DND-41 (cell line): Measurements from ENCODE around the gene GSG1L.

Experiments used
- ATAC-seq: fragments of 200-7000 bp; cut with Tn5 transposase; 3 replicates; pipeline ENCODE4 v1.9.1; 2021; ENCODE audit warnings: low read depth; ENCODE audit not compliant: insufficient read depth
- DNase-seq: peaks from one replicate; pipeline ENCODE4 v3.0.0-alpha.2; 2020
- H2AFZ ChIP-seq: 2 replicates; pipeline ENCODE4 v1.6.0; 2012; ENCODE audit warnings: low read depth, low read length
- H3K27ac ChIP-seq: 2 replicates; pipeline ENCODE4 v1.5.1; 2012; ENCODE audit warnings: low read length, inconsistent platforms
- H3K27me3 ChIP-seq: fragments of 200-600 bp; sonication (generic); 2 replicates; pipeline ENCODE4 v1.6.0; 2012; ENCODE audit warnings: low read length, mild to moderate bottlenecking, inconsistent platforms; ENCODE audit not compliant: insufficient read depth, poor library complexity
- H3K36me3 ChIP-seq: 2 replicates; pipeline ENCODE4 v1.5.1; 2012; ENCODE audit warnings: low read length, inconsistent platforms; ENCODE audit not compliant: insufficient read depth
- H3K4me1 ChIP-seq: 2 replicates; pipeline ENCODE4 v1.5.1; 2012; ENCODE audit warnings: mild to moderate bottlenecking, low read length; ENCODE audit not compliant: insufficient read depth
- H3K4me2 ChIP-seq: 2 replicates; pipeline ENCODE4 v1.6.0; 2012; ENCODE audit warnings: mild to moderate bottlenecking, moderate library complexity, low read length, inconsistent platforms; ENCODE audit not compliant: insufficient read depth
- H3K4me3 ChIP-seq, 2 experiments: fragments of 200-600 bp in 1 of 2; shearing (Covaris generic) in 1 of 2; 2 replicates each; pipeline ENCODE4 v1.5.1; 2012 to 2016; ENCODE audit warnings: inconsistent platforms in 2 of 2, low read length in 2 of 2, mild to moderate bottlenecking in 2 of 2, low read depth in 1 of 2, moderate library complexity in 1 of 2
- H3K79me2 ChIP-seq: 2 replicates; pipeline ENCODE4 v1.6.0; 2012; ENCODE audit warnings: low read length, inconsistent platforms; ENCODE audit not compliant: insufficient read depth
- H3K9ac ChIP-seq: 2 replicates; pipeline ENCODE4 v1.6.0; 2012; ENCODE audit warnings: low read depth, mild to moderate bottlenecking, inconsistent platforms, low read length, moderate library complexity
- H3K9me3 ChIP-seq: 2 replicates; pipeline ENCODE4 v1.5.1; 2012; ENCODE audit warnings: low read length, moderate library complexity, mild to moderate bottlenecking, inconsistent platforms; ENCODE audit not compliant: insufficient read depth, severe bottlenecking
- H4K20me1 ChIP-seq: 2 replicates; pipeline ENCODE4 v1.6.0; 2012; ENCODE audit warnings: low read length; ENCODE audit not compliant: insufficient read depth
- EZH2 ChIP-seq: IDR thresholded peaks from 3 replicates; pipeline ENCODE4 v1.6.1; 2012; ENCODE audit warnings: borderline replicate concordance, low read depth, mild to moderate bottlenecking, moderate library complexity, low read length, inconsistent platforms; ENCODE audit not compliant: severe bottlenecking
- TF ChIP-seq, protein P1 (sequence below): IDR thresholded peaks from 2 replicates; pipeline ENCODE4 v1.5.1; 2012; ENCODE audit warnings: borderline replicate concordance, low read length, moderate library complexity, mild to moderate bottlenecking; ENCODE audit not compliant: poor library complexity, severe bottlenecking; ENCODE audit errors: extremely low read depth

GSG1L gene

DNA sequence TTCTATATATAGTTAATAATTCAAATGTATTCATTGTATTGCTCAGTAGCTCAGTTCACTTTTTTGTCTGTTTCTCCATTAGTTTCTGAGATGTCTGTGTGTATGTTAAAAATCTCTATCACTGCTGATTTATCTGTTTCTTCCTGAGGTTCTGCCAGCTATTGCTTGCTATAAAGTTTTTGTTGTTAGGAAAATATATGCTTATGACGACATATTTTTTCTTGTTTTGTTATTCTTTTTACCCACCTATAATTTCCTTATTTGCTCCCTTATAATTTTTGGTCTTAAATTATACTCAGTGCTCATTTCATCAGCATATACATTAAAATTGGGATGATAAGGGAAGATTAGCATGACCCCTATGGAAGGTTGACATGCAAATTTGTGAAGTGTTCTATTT, 200.6 kb downstream of the GSG1L start:
- Histone ChIP-seq H3K27me3 (no peaks in the 10 kb centered on the region), H2AFZ (no peak overlapping the region), H3K9me3 (peaks cover 10% of the 10 kb centered on the region), H4K20me1 (no peaks in the 10 kb centered on the region), H3K27ac (no peak overlapping the region), H3K4me3 (no peak overlapping the region), H3K79me2 (no peaks in the 10 kb centered on the region), H3K4me2 (no peak overlapping the region), H3K4me1 (no peaks in the 10 kb centered on the region), H3K36me3 (no peaks in the 10 kb centered on the region), H3K9ac (no peak overlapping the region)
- ATAC-seq (no peak), DNase-seq (no peak)
- no peak for TF ChIP-seq EZH2
- TF ChIP-seq, protein P1, sequence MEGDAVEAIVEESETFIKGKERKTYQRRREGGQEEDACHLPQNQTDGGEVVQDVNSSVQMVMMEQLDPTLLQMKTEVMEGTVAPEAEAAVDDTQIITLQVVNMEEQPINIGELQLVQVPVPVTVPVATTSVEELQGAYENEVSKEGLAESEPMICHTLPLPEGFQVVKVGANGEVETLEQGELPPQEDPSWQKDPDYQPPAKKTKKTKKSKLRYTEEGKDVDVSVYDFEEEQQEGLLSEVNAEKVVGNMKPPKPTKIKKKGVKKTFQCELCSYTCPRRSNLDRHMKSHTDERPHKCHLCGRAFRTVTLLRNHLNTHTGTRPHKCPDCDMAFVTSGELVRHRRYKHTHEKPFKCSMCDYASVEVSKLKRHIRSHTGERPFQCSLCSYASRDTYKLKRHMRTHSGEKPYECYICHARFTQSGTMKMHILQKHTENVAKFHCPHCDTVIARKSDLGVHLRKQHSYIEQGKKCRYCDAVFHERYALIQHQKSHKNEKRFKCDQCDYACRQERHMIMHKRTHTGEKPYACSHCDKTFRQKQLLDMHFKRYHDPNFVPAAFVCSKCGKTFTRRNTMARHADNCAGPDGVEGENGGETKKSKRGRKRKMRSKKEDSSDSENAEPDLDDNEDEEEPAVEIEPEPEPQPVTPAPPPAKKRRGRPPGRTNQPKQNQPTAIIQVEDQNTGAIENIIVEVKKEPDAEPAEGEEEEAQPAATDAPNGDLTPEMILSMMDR: no peak

DNA sequence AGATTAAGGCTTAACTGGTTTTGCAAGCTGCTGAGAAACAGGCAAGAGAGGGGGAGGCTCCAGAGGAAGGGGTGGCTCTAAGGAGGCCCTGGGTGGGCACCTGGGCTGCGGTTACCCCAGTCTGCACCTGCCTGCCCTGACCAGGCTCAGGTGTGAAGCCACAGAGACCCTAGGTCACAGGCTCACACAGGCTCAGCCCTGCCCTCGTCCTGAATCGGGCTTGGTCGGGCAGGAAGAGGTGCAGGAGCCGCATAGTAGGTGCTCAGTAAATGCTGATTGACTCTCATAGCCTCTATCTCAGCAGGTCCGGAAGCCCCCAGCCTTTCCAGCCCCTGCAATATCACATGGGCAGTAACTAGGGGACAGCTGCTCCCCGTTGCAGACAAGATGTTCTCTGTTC, 203.4 kb downstream of the GSG1L start:
- no peak for DNase-seq
- peaks cover 9% of the 10 kb centered on the region for H3K9me3 ChIP-seq
- no peaks in the 10 kb centered on the region for H3K79me2 ChIP-seq
- no peaks in the 10 kb centered on the region for H3K36me3 ChIP-seq
- TF ChIP-seq, protein P1: no peak
- TF ChIP-seq EZH2: no peak
- no peak for ATAC-seq
- H2AFZ ChIP-seq: no peak overlapping the region
- no peak overlapping the region for H3K27ac ChIP-seq
- no peaks in the 10 kb centered on the region for H4K20me1 ChIP-seq
- no peak overlapping the region for H3K4me2 ChIP-seq
- H3K4me1 ChIP-seq: no peaks in the 10 kb centered on the region
- no peaks in the 10 kb centered on the region for H3K27me3 ChIP-seq
- H3K9ac ChIP-seq: no peak overlapping the region
- no peak overlapping the region for H3K4me3 ChIP-seq

DNA sequence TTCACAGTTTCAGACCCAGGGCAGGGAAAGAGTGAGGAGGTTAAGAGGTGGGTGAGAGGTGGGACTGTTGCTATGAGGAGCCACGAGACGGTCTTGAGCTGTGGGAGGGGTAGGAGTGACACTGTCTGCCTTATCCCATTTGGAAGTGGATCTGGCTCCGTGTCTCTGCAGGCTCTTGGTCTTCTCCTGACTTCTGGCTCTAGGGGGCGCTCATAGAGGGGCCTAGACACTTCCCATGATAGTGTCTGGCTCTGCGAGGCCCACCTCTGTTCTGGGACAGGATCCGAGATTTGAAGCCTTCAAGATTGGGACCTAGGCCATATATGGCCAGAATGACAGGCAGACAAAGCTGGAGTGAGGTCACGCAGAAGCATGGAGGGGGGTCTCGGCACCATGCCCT, 204.5 kb downstream of the GSG1L start:
- Histone ChIP-seq H3K27me3 (no peaks in the 10 kb centered on the region), H3K27ac (no peak overlapping the region), H3K4me2 (no peak overlapping the region), H3K79me2 (no peaks in the 10 kb centered on the region), H3K36me3 (no peaks in the 10 kb centered on the region), H3K4me3 (no peak overlapping the region), H4K20me1 (no peaks in the 10 kb centered on the region), H3K4me1 (no peaks in the 10 kb centered on the region), H3K9ac (no peak overlapping the region), H3K9me3 (peaks cover 7% of the 10 kb centered on the region), H2AFZ (no peak overlapping the region)
- TF ChIP-seq, protein P1: peak; percentile 31
- no peak for TF ChIP-seq EZH2
- DNase-seq (no peak), ATAC-seq (no peak)

DNA sequence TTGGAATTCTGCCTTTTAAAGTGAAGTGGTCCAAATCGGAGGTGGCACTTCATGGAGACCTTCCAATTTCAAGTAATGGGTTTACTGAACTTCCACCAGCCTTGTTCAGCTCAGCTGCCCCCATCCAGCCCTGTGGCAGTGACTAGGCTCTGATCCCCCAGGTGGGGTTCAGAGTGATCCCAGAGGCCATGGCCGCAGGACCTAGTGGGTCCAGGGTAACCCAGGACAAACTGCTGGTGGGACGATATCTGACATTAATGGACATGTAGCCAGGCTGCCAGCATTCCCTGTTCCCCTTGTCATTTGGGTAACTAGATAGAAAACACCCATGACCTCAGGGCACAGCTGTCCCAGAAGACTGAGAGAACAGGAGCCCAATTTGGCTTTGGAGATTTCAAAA, 209.9 kb downstream of the GSG1L start:
- Histone ChIP-seq H3K9ac (no peak overlapping the region), H3K4me3 (no peak overlapping the region), H3K27me3 (no peaks in the 10 kb centered on the region), H4K20me1 (no peaks in the 10 kb centered on the region), H3K4me2 (no peak overlapping the region), H3K36me3 (no peaks in the 10 kb centered on the region), H3K79me2 (no peaks in the 10 kb centered on the region), H3K9me3 (no peaks in the 10 kb centered on the region), H3K27ac (no peak overlapping the region), H3K4me1 (no peaks in the 10 kb centered on the region), H2AFZ (no peak overlapping the region)
- TF ChIP-seq, protein P1: no peak
- no peak for TF ChIP-seq EZH2
- ATAC-seq (no peak), DNase-seq (no peak)
